ENCODE results near the gene SLC44A1. TPM values are rescaled to one million over a fixed set of nuclear protein-coding genes. Genes with fewer than 3 reads are reported as not detected.

Gene SLC44A1
- polyA plus RNA-seq, 3 donors = 10.8 to 16.6 (median 11.6) TPM

GRCh38 chr9:105431424-105432246 is 187.2 kb downstream of the SLC44A1 start:
- H3K27ac ChIP-seq (ENCODE audit: low read depth, low read length) = no peak overlapping the region
- WGBS, 3 donors = 79 to 81% (median 80%) methylated on average over 9 of the region's 9 CpGs

GRCh38 chr9:105432247-105432842 is 187.9 kb downstream of the SLC44A1 start:
- 28 to 95% (median 88%) methylated on average over 2 of the region's 2 CpGs for WGBS, 3 donors
- H3K27ac ChIP-seq (ENCODE audit: low read depth, low read length) = no peak overlapping the region

- WGBS, 3 donors = 75 to 87% (median 87%) methylated on average over 3 of the region's 3 CpGs
- no peak overlapping the region for H3K27ac ChIP-seq (ENCODE audit: low read depth, low read length)
Measured at GRCh38 chr9:105435453-105435852, 191.0 kb downstream of the SLC44A1 start.

GRCh38 chr9:105436783-105437182 is 192.3 kb downstream of the SLC44A1 start:
- WGBS, 3 donors = 72 to 82% (median 81%) methylated on average over 4 of the region's 4 CpGs

GRCh38 chr9:105437704-105438103 is 193.3 kb downstream of the SLC44A1 start:
- WGBS, 3 donors = 79 to 88% (median 83%) methylated on average over 1 of the region's 1 CpG
- no peak overlapping the region for H3K27ac ChIP-seq (ENCODE audit: low read depth, low read length)

More at GRCh38 chr9:105436783-105437182, 192.3 kb downstream of the SLC44A1 start:
- H3K27ac ChIP-seq (ENCODE audit: low read depth, low read length) = no peak overlapping the region

- H3K27ac ChIP-seq (ENCODE audit: low read depth, low read length) = no peak overlapping the region
- WGBS, 3 donors = 36 to 75% (median 68%) methylated on average over 8 of the region's 8 CpGs
Measured at GRCh38 chr9:105438141-105438806, 193.8 kb downstream of the SLC44A1 start.

- no peak overlapping the region for H3K27ac ChIP-seq (ENCODE audit: low read depth, low read length)
Measured at GRCh38 chr9:105439428-105439827, 195.0 kb downstream of the SLC44A1 start.

GRCh38 chr9:105441616-105442160 is 197.2 kb downstream of the SLC44A1 start:
- no peak overlapping the region for H3K27ac ChIP-seq (ENCODE audit: low read depth, low read length)
- WGBS, 3 donors = 65 to 77% (median 71%) methylated on average over 2 of the region's 2 CpGs

GRCh38 chr9:105443121-105443520 is 198.7 kb downstream of the SLC44A1 start:
- H3K27ac ChIP-seq (ENCODE audit: low read depth, low read length) = no peak overlapping the region

GRCh38 chr9:105444130-105444529 is 199.7 kb downstream of the SLC44A1 start:
- H3K27ac ChIP-seq (ENCODE audit: low read depth, low read length) = no peak overlapping the region
- WGBS, 3 donors = 46 to 73% (median 47%) methylated on average over 4 of the region's 4 CpGs

More at GRCh38 chr9:105443121-105443520, 198.7 kb downstream of the SLC44A1 start:
- WGBS, 3 donors = 88 to 92% (median 91%) methylated on average over 8 of the region's 8 CpGs

- H3K27ac ChIP-seq (ENCODE audit: low read depth, low read length) = no peak overlapping the region
- 77 to 80% (median 77%) methylated on average over 8 of the region's 8 CpGs for WGBS, 3 donors
Measured at GRCh38 chr9:105445203-105445881, 200.9 kb downstream of the SLC44A1 start.

GRCh38 chr9:105447386-105447813 is 202.9 kb downstream of the SLC44A1 start:
- WGBS, 3 donors = 22 to 33% (median 24%) methylated on average over 16 of the region's 16 CpGs
- H3K27ac ChIP-seq (ENCODE audit: low read depth, low read length) = no peak overlapping the region

GRCh38 chr9:105447814-105448812 is 203.7 kb downstream of the SLC44A1 start, which contains the start of gene FSD1L:
FSD1L (plus strand) TSS chr9:105448034; CDS start chr9:105448221, 187 bp downstream.
- H3K27ac ChIP-seq (ENCODE audit: low read depth, low read length) = no peak within 1 kb of the TSS

GRCh38 chr9:105449081-105449480 is 204.6 kb downstream of the SLC44A1 start:
- WGBS, 3 donors = 39 to 60% (median 41%) methylated on average over 2 of the region's 2 CpGs
- H3K27ac ChIP-seq (ENCODE audit: low read depth, low read length) = no peak overlapping the region

More at GRCh38 chr9:105447814-105448812, 203.7 kb downstream of the SLC44A1 start, which contains the start of gene FSD1L:
- 1% methylated on average over 77 to 87 of the region's 87 CpGs for WGBS, 3 donors

- no peak overlapping the region for H3K27ac ChIP-seq (ENCODE audit: low read depth, low read length)
- 84 to 93% (median 85%) methylated on average over 3 of the region's 3 CpGs for WGBS, 3 donors
Measured at GRCh38 chr9:105452185-105452584, 207.7 kb downstream of the SLC44A1 start.

- H3K27ac ChIP-seq (ENCODE audit: low read depth, low read length) = no peak overlapping the region
- 81 to 84% (median 84%) methylated on average over 2 of the region's 2 CpGs for WGBS, 3 donors
Measured at GRCh38 chr9:105455836-105456475, 211.5 kb downstream of the SLC44A1 start.
